OCI-LY1 (cell line): Measurements from ENCODE around the gene MAP3K4.

Experiments used
- H2AFZ ChIP-seq: fragments of 200-600 bp; sonication (generic), shearing (Covaris generic); 2 replicates; pipeline ENCODE4 v1.6.0; 2014; ENCODE audit warnings: antibody characterized with exemption, mild to moderate bottlenecking, low read length
- H3F3A ChIP-seq: fragments of 200-600 bp; sonication (generic), shearing (Covaris generic); 2 replicates; pipeline ENCODE4 v1.6.0; 2014; ENCODE audit warnings: mild to moderate bottlenecking, antibody characterized with exemption, low read length, moderate library complexity; ENCODE audit not compliant: insufficient read depth
- H3K27ac ChIP-seq: fragments of 200-600 bp; sonication (generic); 2 replicates; pipeline ENCODE4 v1.5.1; 2014; ENCODE audit warnings: low read length, mixed run types, mild to moderate bottlenecking, low read depth; ENCODE audit not compliant: poor library complexity, severe bottlenecking
- H3K27me3 ChIP-seq: fragments of 200-600 bp; sonication (generic); 2 replicates; pipeline ENCODE4 v1.6.0; 2014; ENCODE audit warnings: antibody characterized with exemption, mild to moderate bottlenecking, low read length, moderate library complexity; ENCODE audit not compliant: insufficient read depth
- H3K36me3 ChIP-seq: fragments of 200-600 bp; sonication (generic); 2 replicates; pipeline ENCODE4 v1.6.1; 2014; ENCODE audit warnings: mild to moderate bottlenecking, antibody characterized with exemption, low read length, moderate library complexity, mixed read lengths; ENCODE audit not compliant: insufficient read depth
- H3K4me1 ChIP-seq: fragments of 200-600 bp; sonication (generic); 2 replicates; pipeline ENCODE4 v1.5.1; 2014; ENCODE audit warnings: mild to moderate bottlenecking, low read length, moderate library complexity; ENCODE audit not compliant: insufficient read depth, severe bottlenecking
- H3K4me2 ChIP-seq: fragments of 200-600 bp; sonication (generic), shearing (Covaris generic); 2 replicates; pipeline ENCODE4 v1.6.1; 2014; ENCODE audit warnings: low read length
- H3K4me3 ChIP-seq: fragments of 200-600 bp; sonication (generic); 2 replicates; pipeline ENCODE4 v1.5.1; 2014; ENCODE audit warnings: low read length, low read depth, mild to moderate bottlenecking, mixed read lengths; ENCODE audit not compliant: poor library complexity, severe bottlenecking
- H3K79me2 ChIP-seq: fragments of 200-600 bp; shearing (Covaris generic); 2 replicates; pipeline ENCODE4 v1.6.1; 2016; ENCODE audit warnings: mixed run types, low read length, mixed read lengths; ENCODE audit not compliant: insufficient read depth
- H3K9ac ChIP-seq: fragments of 200-600 bp; sonication (generic), shearing (Covaris generic); 2 replicates; pipeline ENCODE4 v1.6.1; 2014; ENCODE audit warnings: mild to moderate bottlenecking, low read length, mixed read lengths
- H3K9me2 ChIP-seq: fragments of 200-600 bp; sonication (generic), shearing (Covaris generic); 2 replicates; pipeline ENCODE4 v1.6.1; 2014; ENCODE audit warnings: low read depth, mild to moderate bottlenecking, low read length, mixed read lengths
- H3K9me3 ChIP-seq: fragments of 200-600 bp; shearing (Covaris generic); 2 replicates; pipeline ENCODE4 v1.6.1; 2014; ENCODE audit warnings: low read length, mixed read lengths
- H4K20me1 ChIP-seq: fragments of 200-600 bp; sonication (generic), shearing (Covaris generic); 2 replicates; pipeline ENCODE4 v1.6.0; 2016; ENCODE audit warnings: mild to moderate bottlenecking, low read length; ENCODE audit not compliant: insufficient read depth
- EZH2 ChIP-seq: fragments of 200-600 bp; sonication (generic), shearing (Covaris generic); IDR thresholded peaks from 2 replicates; pipeline ENCODE4 v1.8.0; 2017; ENCODE audit warnings: borderline replicate concordance, mixed run types, mild to moderate bottlenecking, antibody characterized with exemption, low read length, moderate library complexity, mixed read lengths
- TF ChIP-seq, protein P1 (sequence below): fragments of 200-600 bp; sonication (generic), shearing (Covaris generic); IDR thresholded peaks from 2 replicates; pipeline ENCODE4 v1.5.1; 2017; ENCODE audit warnings: mild to moderate bottlenecking, antibody characterized with exemption, low read length, moderate library complexity, mixed read lengths

Gene MAP3K4, protein sequence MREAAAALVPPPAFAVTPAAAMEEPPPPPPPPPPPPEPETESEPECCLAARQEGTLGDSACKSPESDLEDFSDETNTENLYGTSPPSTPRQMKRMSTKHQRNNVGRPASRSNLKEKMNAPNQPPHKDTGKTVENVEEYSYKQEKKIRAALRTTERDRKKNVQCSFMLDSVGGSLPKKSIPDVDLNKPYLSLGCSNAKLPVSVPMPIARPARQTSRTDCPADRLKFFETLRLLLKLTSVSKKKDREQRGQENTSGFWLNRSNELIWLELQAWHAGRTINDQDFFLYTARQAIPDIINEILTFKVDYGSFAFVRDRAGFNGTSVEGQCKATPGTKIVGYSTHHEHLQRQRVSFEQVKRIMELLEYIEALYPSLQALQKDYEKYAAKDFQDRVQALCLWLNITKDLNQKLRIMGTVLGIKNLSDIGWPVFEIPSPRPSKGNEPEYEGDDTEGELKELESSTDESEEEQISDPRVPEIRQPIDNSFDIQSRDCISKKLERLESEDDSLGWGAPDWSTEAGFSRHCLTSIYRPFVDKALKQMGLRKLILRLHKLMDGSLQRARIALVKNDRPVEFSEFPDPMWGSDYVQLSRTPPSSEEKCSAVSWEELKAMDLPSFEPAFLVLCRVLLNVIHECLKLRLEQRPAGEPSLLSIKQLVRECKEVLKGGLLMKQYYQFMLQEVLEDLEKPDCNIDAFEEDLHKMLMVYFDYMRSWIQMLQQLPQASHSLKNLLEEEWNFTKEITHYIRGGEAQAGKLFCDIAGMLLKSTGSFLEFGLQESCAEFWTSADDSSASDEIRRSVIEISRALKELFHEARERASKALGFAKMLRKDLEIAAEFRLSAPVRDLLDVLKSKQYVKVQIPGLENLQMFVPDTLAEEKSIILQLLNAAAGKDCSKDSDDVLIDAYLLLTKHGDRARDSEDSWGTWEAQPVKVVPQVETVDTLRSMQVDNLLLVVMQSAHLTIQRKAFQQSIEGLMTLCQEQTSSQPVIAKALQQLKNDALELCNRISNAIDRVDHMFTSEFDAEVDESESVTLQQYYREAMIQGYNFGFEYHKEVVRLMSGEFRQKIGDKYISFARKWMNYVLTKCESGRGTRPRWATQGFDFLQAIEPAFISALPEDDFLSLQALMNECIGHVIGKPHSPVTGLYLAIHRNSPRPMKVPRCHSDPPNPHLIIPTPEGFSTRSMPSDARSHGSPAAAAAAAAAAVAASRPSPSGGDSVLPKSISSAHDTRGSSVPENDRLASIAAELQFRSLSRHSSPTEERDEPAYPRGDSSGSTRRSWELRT (N-terminal part only)

DNA sequence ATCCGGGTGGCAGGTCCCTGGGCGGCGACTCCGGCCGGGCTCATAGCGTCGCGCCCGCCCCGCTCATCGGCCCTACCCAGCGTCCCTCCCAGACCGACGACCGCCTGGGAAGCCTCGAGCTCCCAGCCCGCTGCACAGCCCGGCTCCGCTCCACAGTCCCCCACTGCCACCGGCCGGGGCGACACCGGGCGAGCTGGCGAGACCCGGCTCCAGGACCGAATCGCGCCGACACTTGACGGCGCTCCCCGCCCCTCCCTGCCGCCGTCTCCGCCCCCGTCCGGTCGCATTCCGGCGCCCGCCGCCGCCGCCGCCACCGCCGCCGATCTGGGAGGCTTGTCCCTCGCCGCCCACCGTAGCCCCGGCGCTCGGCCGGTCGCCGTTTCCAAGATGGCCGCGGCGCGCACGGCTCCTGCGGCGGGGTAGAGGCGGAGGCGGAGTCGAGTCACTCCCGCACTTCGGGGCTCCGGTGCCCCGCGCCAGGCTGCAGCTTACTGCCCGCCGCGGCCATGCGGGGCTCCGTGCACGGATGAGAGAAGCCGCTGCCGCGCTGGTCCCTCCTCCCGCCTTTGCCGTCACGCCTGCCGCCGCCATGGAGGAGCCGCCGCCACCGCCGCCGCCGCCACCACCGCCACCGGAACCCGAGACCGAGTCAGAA, at the start of gene MAP3K4:
Gene MAP3K4 (plus strand): TSS at position 364 of the 655 bp plus-strand sequence. CDS start 163 bp downstream, at position 527.
- Histone ChIP-seq H2AFZ (peak within 1 kb of the TSS; percentile 72), H3K4me1 (peaks cover 18% of the 10 kb centered on the region), H3K4me3 (peak within 1 kb of the TSS; percentile 96), H3K79me2 (0 out of 2 replicates have a peak, but pooled peaks cover 4% of the 10 kb centered on the region), H3K27ac (peak within 1 kb of the TSS; percentile 61), H3K4me2 (peak within 1 kb of the TSS; percentile 93), H4K20me1 (no peaks in the 10 kb centered on the region), H3K36me3 (no peaks in the 10 kb centered on the region), H3K9me3 (no peaks in the 10 kb centered on the region), H3K27me3 (no peaks in the 10 kb centered on the region), H3K9me2 (no peaks in the 10 kb centered on the region), H3K9ac (peak within 1 kb of the TSS; percentile 82), H3F3A (no peaks in the 10 kb centered on the region)
- TF ChIP-seq EZH2, result no peak
- TF ChIP-seq, protein P1, sequence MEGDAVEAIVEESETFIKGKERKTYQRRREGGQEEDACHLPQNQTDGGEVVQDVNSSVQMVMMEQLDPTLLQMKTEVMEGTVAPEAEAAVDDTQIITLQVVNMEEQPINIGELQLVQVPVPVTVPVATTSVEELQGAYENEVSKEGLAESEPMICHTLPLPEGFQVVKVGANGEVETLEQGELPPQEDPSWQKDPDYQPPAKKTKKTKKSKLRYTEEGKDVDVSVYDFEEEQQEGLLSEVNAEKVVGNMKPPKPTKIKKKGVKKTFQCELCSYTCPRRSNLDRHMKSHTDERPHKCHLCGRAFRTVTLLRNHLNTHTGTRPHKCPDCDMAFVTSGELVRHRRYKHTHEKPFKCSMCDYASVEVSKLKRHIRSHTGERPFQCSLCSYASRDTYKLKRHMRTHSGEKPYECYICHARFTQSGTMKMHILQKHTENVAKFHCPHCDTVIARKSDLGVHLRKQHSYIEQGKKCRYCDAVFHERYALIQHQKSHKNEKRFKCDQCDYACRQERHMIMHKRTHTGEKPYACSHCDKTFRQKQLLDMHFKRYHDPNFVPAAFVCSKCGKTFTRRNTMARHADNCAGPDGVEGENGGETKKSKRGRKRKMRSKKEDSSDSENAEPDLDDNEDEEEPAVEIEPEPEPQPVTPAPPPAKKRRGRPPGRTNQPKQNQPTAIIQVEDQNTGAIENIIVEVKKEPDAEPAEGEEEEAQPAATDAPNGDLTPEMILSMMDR, result no peak

DNA sequence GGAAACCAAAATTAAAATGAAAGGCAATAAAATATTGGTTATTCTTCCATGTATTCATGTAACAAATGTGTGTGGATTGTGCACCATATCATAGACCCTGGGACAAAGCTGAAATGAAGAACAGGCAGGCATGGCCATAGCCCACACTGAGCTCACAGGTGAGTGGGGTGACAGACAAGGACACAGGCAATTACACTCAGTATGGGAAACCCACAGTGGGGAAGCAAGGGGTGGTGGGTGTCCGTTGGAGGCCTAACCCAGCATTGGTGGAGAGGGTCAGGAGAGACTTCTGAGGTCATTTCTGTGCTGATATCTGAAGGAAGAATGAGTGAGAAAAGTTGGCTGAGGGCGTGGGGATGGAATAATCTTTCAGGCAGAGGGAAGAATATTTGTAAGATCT, 47.6 kb upstream of the MAP3K4 start:
- Histone ChIP-seq H3K27me3 (no peaks in the 10 kb centered on the region), H3K9me3 (no peaks in the 10 kb centered on the region), H3K4me3 (no peak overlapping the region), H4K20me1 (no peaks in the 10 kb centered on the region), H3K36me3 (no peaks in the 10 kb centered on the region), H3K9me2 (no peaks in the 10 kb centered on the region), H3K27ac (no peak overlapping the region), H2AFZ (no peak overlapping the region), H3K4me2 (no peak overlapping the region), H3K9ac (no peak overlapping the region), H3K4me1 (no peaks in the 10 kb centered on the region), H3F3A (no peaks in the 10 kb centered on the region), H3K79me2 (no peaks in the 10 kb centered on the region)
- no peak for TF ChIP-seq EZH2
- TF ChIP-seq, protein P1, result no peak
